Neural cell (in vitro differentiated cells): Measurements from ENCODE around the gene TRMT61B. TPM values are rescaled to one million over a fixed set of nuclear protein-coding genes. Genes with fewer than 3 reads are reported as not detected.

ENCODE experiments used
- H2AFZ ChIP-seq: fragments of 200-600, 300-800 bp; sonication (generic), shearing (Covaris generic); 2 replicates; pipeline ENCODE4 v1.6.0; 2014; ENCODE audit warnings: low read depth, mild to moderate bottlenecking, antibody characterized with exemption, low read length, moderate library complexity
- H3F3A ChIP-seq: fragments of 200-600 bp; shearing (Covaris generic); 2 replicates; pipeline ENCODE4 v1.6.1; 2016; ENCODE audit warnings: mild to moderate bottlenecking, moderate library complexity, mixed read lengths, antibody characterized with exemption, low read length; ENCODE audit not compliant: insufficient read depth, poor library complexity, severe bottlenecking
- H3K27ac ChIP-seq: fragments of 200-600, 300-800 bp; sonication (generic), shearing (Covaris generic); 2 replicates; pipeline ENCODE4 v1.5.1; 2014; ENCODE audit warnings: mild to moderate bottlenecking, low read length, moderate library complexity
- H3K27me3 ChIP-seq: fragments of 300-800, 200-600 bp; sonication (generic), shearing (Covaris generic); 2 replicates; pipeline ENCODE4 v1.6.0; 2014; ENCODE audit warnings: mild to moderate bottlenecking, low read depth, low read length, moderate library complexity; ENCODE audit not compliant: insufficient read depth
- H3K36me3 ChIP-seq: fragments of 300-800, 200-600 bp; sonication (generic), shearing (Covaris generic); 2 replicates; pipeline ENCODE4 v1.5.1; 2014; ENCODE audit warnings: mild to moderate bottlenecking, antibody characterized with exemption, low read length, moderate library complexity; ENCODE audit not compliant: insufficient read depth
- H3K4me2 ChIP-seq: fragments of 300-800, 200-600 bp; sonication (generic), shearing (Covaris generic); 2 replicates; pipeline ENCODE4 v1.6.0; 2014; ENCODE audit warnings: mild to moderate bottlenecking, low read length
- H3K4me3 ChIP-seq: fragments of 300-800, 200-600 bp; sonication (generic), shearing (Covaris generic); 2 replicates; pipeline ENCODE4 v1.5.1; 2014; ENCODE audit warnings: mild to moderate bottlenecking, low read length, moderate library complexity
- H3K79me2 ChIP-seq: fragments of 200-600 bp; shearing (Covaris generic); replicated peaks from 2 replicates; pipeline ENCODE4 v1.6.0; 2014; ENCODE audit warnings: mild to moderate bottlenecking, low read length, moderate library complexity; ENCODE audit not compliant: insufficient read depth
- H3K9ac ChIP-seq: fragments of 300-800, 200-600 bp; sonication (generic), shearing (Covaris generic); 2 replicates; pipeline ENCODE4 v1.6.1; 2016; ENCODE audit warnings: mild to moderate bottlenecking, low read length, mixed read lengths
- H3K9me2 ChIP-seq: fragments of 200-600 bp; shearing (Covaris generic); 2 replicates; pipeline ENCODE4 v1.6.1; 2016; ENCODE audit warnings: mild to moderate bottlenecking, low read length, mixed read lengths; ENCODE audit not compliant: insufficient read depth
- H3K9me3 ChIP-seq: fragments of 200-600, 300-800 bp; sonication (generic), shearing (Covaris generic); 2 replicates; pipeline ENCODE4 v1.6.1; 2016; ENCODE audit warnings: mild to moderate bottlenecking, mixed run types, low read length, moderate library complexity, mixed read lengths
- H4K20me1 ChIP-seq: fragments of 200-600 bp; shearing (Covaris generic); 2 replicates; pipeline ENCODE4 v1.6.1; 2016; ENCODE audit warnings: mild to moderate bottlenecking, mixed run types; ENCODE audit not compliant: insufficient read depth
- EP300 ChIP-seq: fragments of 450-650 bp; conservative IDR thresholded peaks from 2 replicates; pipeline ENCODE4 v1.6.1; 2014; ENCODE audit warnings: antibody characterized with exemption, mild to moderate bottlenecking, moderate library complexity; ENCODE audit not compliant: poor library complexity, severe bottlenecking
- EZH2 ChIP-seq: fragments of 200-600, 300-800 bp; shearing (Covaris generic), sonication (generic); IDR thresholded peaks from 2 replicates; pipeline ENCODE4 v1.6.1; 2014; ENCODE audit warnings: antibody characterized with exemption, low read length, borderline replicate concordance, mild to moderate bottlenecking; ENCODE audit not compliant: insufficient read depth, poor library complexity, severe bottlenecking
- MXI1 ChIP-seq: fragments of 450-650 bp; conservative IDR thresholded peaks from 2 replicates; pipeline ENCODE4 v1.6.1; 2014; ENCODE audit warnings: antibody characterized with exemption, mild to moderate bottlenecking; ENCODE audit not compliant: poor library complexity, severe bottlenecking
- POLR2AphosphoS5 ChIP-seq: IDR thresholded peaks from 2 replicates; pipeline ENCODE4 v1.6.1; 2012
- RAD21 ChIP-seq: fragments of 450-650 bp; conservative IDR thresholded peaks from 2 replicates; pipeline ENCODE4 v1.6.1; 2014; ENCODE audit warnings: antibody characterized with exemption, mild to moderate bottlenecking, moderate library complexity
- SMC3 ChIP-seq: fragments of 450-650 bp; conservative IDR thresholded peaks from 2 replicates; pipeline ENCODE4 v1.6.1; 2014; ENCODE audit warnings: antibody characterized with exemption, mild to moderate bottlenecking, moderate library complexity; ENCODE audit not compliant: poor library complexity
- TAF1 ChIP-seq: IDR thresholded peaks from 2 replicates; pipeline ENCODE4 v1.6.1; 2012; ENCODE audit warnings: low read depth
- polyA minus RNA-seq: library from RNA; depleted of rRNA, polyadenylated mRNA; stranded (reverse); fragments of >200 nt; gene quantifications from 2 replicates; pipeline ENCODE4 v1.2.3, GENCODE V29; 2014
- polyA plus RNA-seq: library from polyadenylated mRNA; depleted of rRNA; stranded (reverse); fragments of >200 nt; gene quantifications from 2 replicates; pipeline ENCODE4 v1.2.3, GENCODE V29; 2014
- TF ChIP-seq, protein P1 (sequence below): fragments of 450-650 bp; IDR thresholded peaks from 2 replicates; pipeline ENCODE4 v1.5.1; 2014; ENCODE audit warnings: antibody characterized with exemption, mild to moderate bottlenecking, moderate library complexity; ENCODE audit not compliant: poor library complexity, severe bottlenecking
- TF ChIP-seq, protein P2 (sequence below): IDR thresholded peaks from 2 replicates; pipeline ENCODE4 v1.6.1; 2012; ENCODE audit warnings: borderline replicate concordance

Gene TRMT61B
- polyA plus RNA-seq = 30.8 and 35.1 TPM in 2 replicates
- polyA minus RNA-seq = 26.5 and 28.0 TPM in 2 replicates

DNA sequence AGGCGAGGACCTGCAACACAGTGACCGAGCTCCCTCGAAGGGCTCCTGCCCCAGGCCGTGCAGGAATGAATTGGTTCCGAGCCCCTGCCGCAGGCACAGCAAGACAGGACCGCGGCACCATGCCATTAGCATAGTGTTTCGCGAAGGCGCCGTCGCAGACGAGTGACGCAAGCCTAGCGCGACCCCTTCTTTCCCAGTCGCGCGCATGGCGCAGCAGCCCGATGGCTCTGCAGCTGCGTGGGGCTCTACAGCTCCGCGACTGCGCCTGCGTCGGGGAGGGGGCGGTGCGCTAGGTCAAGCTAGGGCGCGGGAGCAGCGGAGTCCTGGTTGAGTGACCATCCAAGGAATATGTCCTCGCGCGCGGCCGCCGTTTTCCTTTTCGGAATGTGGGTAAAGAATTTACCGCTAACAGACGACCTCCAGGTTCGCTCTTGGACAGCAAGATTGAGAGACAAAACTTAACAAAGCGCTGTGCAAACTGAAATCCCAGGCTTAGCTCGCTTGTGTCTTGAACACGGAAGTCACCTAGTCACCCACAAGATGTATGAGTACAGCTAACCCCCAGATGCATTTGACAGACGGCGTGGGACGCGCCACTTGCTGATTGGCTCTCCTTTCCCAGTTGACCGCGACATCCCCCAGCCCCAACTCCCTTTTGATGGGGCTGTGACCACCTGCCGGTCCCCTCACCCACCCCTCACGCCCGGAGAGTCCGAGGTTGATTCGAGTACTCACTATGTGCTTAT, at the start of gene TRMT61B:
Gene TRMT61B, minus strand, starts transcription at position 164 of the 746 bp plus-strand sequence. Its CDS starts 32 bp downstream, at position 132.
- Histone ChIP-seq H3K9me2 (no peaks in the 10 kb centered on the region), H3K9ac (peak within 1 kb of the TSS; percentile 94), H2AFZ (peak within 1 kb of the TSS; percentile 85), H3K27me3 (peaks cover 2% of the 10 kb centered on the region), H3K27ac (peak within 1 kb of the TSS; percentile 93), H3K9me3 (no peaks in the 10 kb centered on the region), H3K79me2 (peaks cover 32% of the 10 kb centered on the region), H3F3A (peaks cover 7% of the 10 kb centered on the region), H3K4me2 (peak within 1 kb of the TSS; percentile 80), H3K36me3 (no peaks in the 10 kb centered on the region), H3K4me3 (peak within 1 kb of the TSS; percentile 100), H4K20me1 (no peaks in the 10 kb centered on the region)
- TF ChIP-seq, protein P1, sequence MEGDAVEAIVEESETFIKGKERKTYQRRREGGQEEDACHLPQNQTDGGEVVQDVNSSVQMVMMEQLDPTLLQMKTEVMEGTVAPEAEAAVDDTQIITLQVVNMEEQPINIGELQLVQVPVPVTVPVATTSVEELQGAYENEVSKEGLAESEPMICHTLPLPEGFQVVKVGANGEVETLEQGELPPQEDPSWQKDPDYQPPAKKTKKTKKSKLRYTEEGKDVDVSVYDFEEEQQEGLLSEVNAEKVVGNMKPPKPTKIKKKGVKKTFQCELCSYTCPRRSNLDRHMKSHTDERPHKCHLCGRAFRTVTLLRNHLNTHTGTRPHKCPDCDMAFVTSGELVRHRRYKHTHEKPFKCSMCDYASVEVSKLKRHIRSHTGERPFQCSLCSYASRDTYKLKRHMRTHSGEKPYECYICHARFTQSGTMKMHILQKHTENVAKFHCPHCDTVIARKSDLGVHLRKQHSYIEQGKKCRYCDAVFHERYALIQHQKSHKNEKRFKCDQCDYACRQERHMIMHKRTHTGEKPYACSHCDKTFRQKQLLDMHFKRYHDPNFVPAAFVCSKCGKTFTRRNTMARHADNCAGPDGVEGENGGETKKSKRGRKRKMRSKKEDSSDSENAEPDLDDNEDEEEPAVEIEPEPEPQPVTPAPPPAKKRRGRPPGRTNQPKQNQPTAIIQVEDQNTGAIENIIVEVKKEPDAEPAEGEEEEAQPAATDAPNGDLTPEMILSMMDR = peak; percentile 33
- TF ChIP-seq TAF1 = peak; percentile 78
- TF ChIP-seq RAD21 = peak; percentile 46
- TF ChIP-seq, protein P2, sequence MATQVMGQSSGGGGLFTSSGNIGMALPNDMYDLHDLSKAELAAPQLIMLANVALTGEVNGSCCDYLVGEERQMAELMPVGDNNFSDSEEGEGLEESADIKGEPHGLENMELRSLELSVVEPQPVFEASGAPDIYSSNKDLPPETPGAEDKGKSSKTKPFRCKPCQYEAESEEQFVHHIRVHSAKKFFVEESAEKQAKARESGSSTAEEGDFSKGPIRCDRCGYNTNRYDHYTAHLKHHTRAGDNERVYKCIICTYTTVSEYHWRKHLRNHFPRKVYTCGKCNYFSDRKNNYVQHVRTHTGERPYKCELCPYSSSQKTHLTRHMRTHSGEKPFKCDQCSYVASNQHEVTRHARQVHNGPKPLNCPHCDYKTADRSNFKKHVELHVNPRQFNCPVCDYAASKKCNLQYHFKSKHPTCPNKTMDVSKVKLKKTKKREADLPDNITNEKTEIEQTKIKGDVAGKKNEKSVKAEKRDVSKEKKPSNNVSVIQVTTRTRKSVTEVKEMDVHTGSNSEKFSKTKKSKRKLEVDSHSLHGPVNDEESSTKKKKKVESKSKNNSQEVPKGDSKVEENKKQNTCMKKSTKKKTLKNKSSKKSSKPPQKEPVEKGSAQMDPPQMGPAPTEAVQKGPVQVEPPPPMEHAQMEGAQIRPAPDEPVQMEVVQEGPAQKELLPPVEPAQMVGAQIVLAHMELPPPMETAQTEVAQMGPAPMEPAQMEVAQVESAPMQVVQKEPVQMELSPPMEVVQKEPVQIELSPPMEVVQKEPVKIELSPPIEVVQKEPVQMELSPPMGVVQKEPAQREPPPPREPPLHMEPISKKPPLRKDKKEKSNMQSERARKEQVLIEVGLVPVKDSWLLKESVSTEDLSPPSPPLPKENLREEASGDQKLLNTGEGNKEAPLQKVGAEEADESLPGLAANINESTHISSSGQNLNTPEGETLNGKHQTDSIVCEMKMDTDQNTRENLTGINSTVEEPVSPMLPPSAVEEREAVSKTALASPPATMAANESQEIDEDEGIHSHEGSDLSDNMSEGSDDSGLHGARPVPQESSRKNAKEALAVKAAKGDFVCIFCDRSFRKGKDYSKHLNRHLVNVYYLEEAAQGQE = peak; percentile 74
- peak; percentile 99 for TF ChIP-seq POLR2AphosphoS5
- TF ChIP-seq EP300 = peak; percentile 77
- peak; percentile 35 for TF ChIP-seq SMC3
- no peak for TF ChIP-seq EZH2
- peak; percentile 98 for TF ChIP-seq MXI1

GRCh38 chr2:28915939-28916338, 45.8 kb upstream of the TRMT61B start:
- Histone ChIP-seq H3K27ac (no peak overlapping the region), H4K20me1 (no peaks in the 10 kb centered on the region), H3K9me3 (no peaks in the 10 kb centered on the region), H3K4me2 (no peak overlapping the region), H3K9ac (no peak overlapping the region), H3K9me2 (no peaks in the 10 kb centered on the region), H3F3A (no peaks in the 10 kb centered on the region), H2AFZ (no peak overlapping the region), H3K27me3 (no peaks in the 10 kb centered on the region), H3K36me3 (peaks cover 4% of the 10 kb centered on the region), H3K4me3 (no peak overlapping the region), H3K79me2 (no peaks in the 10 kb centered on the region)
- TF ChIP-seq MXI1 (no peak), TAF1 (no peak), RAD21 (no peak), EZH2 (no peak), EP300 (no peak), SMC3 (no peak), POLR2AphosphoS5 (no peak)
- TF ChIP-seq, protein P2 = no peak
- TF ChIP-seq, protein P1 = no peak
